ENCODE measurements around the gene SMLR1.

GRCh38 chr6:130826442-130827246, 562 bp upstream of the SMLR1 start:
- TF ChIP-seq EZH2phosphoT487 (IDR thresholded peaks at IDR 0.05; ENCODE audit: low read depth) (no peak), CTCF (IDR thresholded peaks at IDR 0.05; ENCODE audit: low read depth, low read length) (no peak)

Data from OCI-LY3 (cell line).